Activated CD8-positive, alpha-beta T cell treated with anti-CD3 and anti-CD28 coated beads for 36 hours (primary cell): ENCODE data around the gene KPNA1. TPM values are rescaled to one million over a fixed set of nuclear protein-coding genes. Genes with fewer than 3 reads are reported as not detected.

Source experiments
- ATAC-seq: fragments of 200-7000 bp; cut with Tn5 transposase; one replicate; pipeline ENCODE4 v1.10.0; 2021; ENCODE audit warnings: mild to moderate bottlenecking, moderate library complexity
- CTCF ChIA-PET: fragments of 350-600 bp; sonication (Branson Sonifier 250); formaldehyde crosslinking; loops from one replicate; lab custom pipeline; 2021; ENCODE audit warnings: antibody characterized with exemption; lab: Charles Lee
- POLR2A ChIA-PET: fragments of 350-600 bp; sonication (Branson Sonifier 250); formaldehyde crosslinking; loops from one replicate; lab custom pipeline; 2021; ENCODE audit warnings: antibody characterized with exemption; lab: Charles Lee
- DNase-seq: peaks from one replicate; pipeline ENCODE4 v3.0.0-alpha.2; 2020
- H3K27ac Mint-ChIP-seq: one replicate; pipeline ENCODE4 v1.8.0; 2021; ENCODE audit warnings: mild to moderate bottlenecking, mixed read lengths
- H3K27me3 Mint-ChIP-seq: one replicate; pipeline ENCODE4 v1.8.0; 2021; ENCODE audit warnings: mixed read lengths
- H3K36me3 Mint-ChIP-seq: one replicate; pipeline ENCODE4 v1.8.0; 2021; ENCODE audit warnings: low read depth, mixed read lengths
- H3K4me1 Mint-ChIP-seq: one replicate; pipeline ENCODE4 v1.8.0; 2021; ENCODE audit warnings: low read depth, mixed read lengths
- H3K4me3 Mint-ChIP-seq: one replicate; pipeline ENCODE4 v1.8.0; 2021; ENCODE audit warnings: mild to moderate bottlenecking, moderate library complexity, mixed read lengths
- H3K9me3 Mint-ChIP-seq: one replicate; pipeline ENCODE4 v1.8.0; 2021; ENCODE audit warnings: mixed read lengths
- CTCF ChIP-seq: fragments of 200-600 bp; IDR thresholded peaks from one replicate; pipeline ENCODE4 v1.8.0; 2022; ENCODE audit warnings: antibody characterized with exemption, mild to moderate bottlenecking
- intact Hi-C: fragments of 100-400 bp; cut with micrococcal nuclease; formaldehyde crosslinking; loops from one replicate; pipeline ENCODE4 v1.10.0; 2022
- total RNA-seq, 2 experiments: library from RNA; stranded (reverse); gene quantifications; one replicate each; pipeline ENCODE4 v1.2.3, GENCODE V29; 2021

Gene KPNA1
- total RNA-seq, 2 experiments from 2014 or later = 46.6 to 47.4 TPM

DNA sequence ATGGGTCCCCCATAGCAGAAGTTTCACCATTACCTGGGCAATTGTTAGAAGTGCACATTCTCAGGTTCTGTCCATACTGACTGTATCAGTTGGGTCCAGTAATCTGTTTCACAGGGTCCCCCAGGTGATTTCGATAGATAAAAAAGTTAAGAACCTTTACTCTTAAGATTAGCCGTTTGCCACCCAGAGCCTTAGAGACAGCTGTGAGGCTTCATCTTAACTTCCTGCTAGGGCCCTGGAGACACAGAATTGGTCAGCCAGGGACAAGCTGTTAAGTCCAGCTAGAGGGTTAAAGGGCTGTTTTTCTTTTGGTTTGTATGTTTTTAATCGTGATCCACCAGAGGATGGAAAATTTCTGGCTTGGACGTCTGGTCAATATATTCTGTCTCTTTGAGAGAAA, 124.1 kb downstream of the KPNA1 start:
- no peak for TF ChIP-seq CTCF
- Mint-ChIP-seq H3K36me3 (peaks cover 49% of the 10 kb centered on the region), H3K27ac (no peak overlapping the region), H3K27me3 (no peaks in the 10 kb centered on the region), H3K9me3 (no peaks in the 10 kb centered on the region), H3K4me3 (no peak overlapping the region), H3K4me1 (peaks cover 54% of the 10 kb centered on the region)
- intact Hi-C loops = no loop called here
- DNase-seq (no peak), ATAC-seq (no peak)
- ChIA-PET POLR2A (no interaction called here), CTCF (interaction anchor here (1.4 to 2.1 kb wide), 3 partner anchors 25 to 288 kb away, joined by 3 to 11 read pairs (median 5); partner anchors contain the start of gene WDR5B)

DNA sequence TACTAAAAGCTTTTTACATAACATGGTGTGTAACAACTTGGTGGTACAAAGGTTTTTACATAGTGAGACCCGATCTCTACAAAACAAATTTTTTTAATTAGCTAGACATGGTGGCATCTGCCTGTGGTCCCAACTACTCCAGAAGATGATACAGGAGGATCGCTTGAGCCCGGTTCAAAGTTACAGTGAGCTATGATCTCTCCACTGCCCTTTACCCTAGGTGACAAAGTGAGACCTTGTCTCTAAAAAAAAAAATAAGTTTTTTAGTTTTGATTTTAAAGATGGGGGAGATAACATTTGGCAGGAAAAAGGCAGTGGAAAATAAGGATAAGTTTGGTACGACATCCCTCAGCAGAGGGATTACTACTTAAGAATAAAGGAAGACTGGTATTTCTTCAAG, 124.8 kb downstream of the KPNA1 start:
- CTCF ChIA-PET = interaction anchor here (0.9 to 2.1 kb wide), 5 partner anchors 26 to 289 kb away, joined by 3 to 11 read pairs (median 3); partner anchors contain the start of gene WDR5B
- no peak overlapping the region for H3K4me3 Mint-ChIP-seq
- peaks cover 50% of the 10 kb centered on the region for H3K4me1 Mint-ChIP-seq
- POLR2A ChIA-PET = interaction anchor here (1.0 kb wide), 1 partner anchor 26 kb away, joined by 3 read pairs; the partner anchor contains the start of gene WDR5B
- H3K9me3 Mint-ChIP-seq = no peaks in the 10 kb centered on the region
- H3K27ac Mint-ChIP-seq = peak overlapping the region; percentile 17
- peaks cover 49% of the 10 kb centered on the region for H3K36me3 Mint-ChIP-seq
- no peaks in the 10 kb centered on the region for H3K27me3 Mint-ChIP-seq
- DNase-seq = no peak
- intact Hi-C loops = loop anchor here (10.0 kb wide), 1 partner anchor 405 kb away; the partner anchor contains the start of genes HSPBAP1 and SLC49A4
- no peak for TF ChIP-seq CTCF
- no peak for ATAC-seq

- Mint-ChIP-seq H3K4me1 (peaks cover 45% of the 10 kb centered on the region), H3K36me3 (peaks cover 48% of the 10 kb centered on the region), H3K27ac (no peak overlapping the region), H3K4me3 (no peak overlapping the region), H3K9me3 (no peaks in the 10 kb centered on the region), H3K27me3 (no peaks in the 10 kb centered on the region)
- no peak for TF ChIP-seq CTCF
- ATAC-seq (no peak), DNase-seq (no peak)
- ChIA-PET CTCF (interaction anchor here (0.9 to 2.1 kb wide), 5 partner anchors 67 to 290 kb away, joined by 3 to 11 read pairs (median 3); no protein-coding TSS in a partner anchor), POLR2A (interaction anchor here (0.6 to 1.0 kb wide), 2 partner anchors 27 to 842 kb away, joined by 3 to 4 read pairs; partner anchors contain the start of gene WDR5B)
- intact Hi-C loops = loop anchor here (10.0 kb wide), 1 partner anchor 406 kb away; the partner anchor contains the start of genes HSPBAP1 and SLC49A4
Measured at GRCh38 chr3:122389197-122389596, 125.5 kb downstream of the KPNA1 start.

GRCh38 chr3:122387709-122388108, 127.0 kb downstream of the KPNA1 start:
- H3K36me3 Mint-ChIP-seq = peaks cover 44% of the 10 kb centered on the region

More at GRCh38 chr3:122387709-122388108, 127.0 kb downstream of the KPNA1 start:
- no peak for TF ChIP-seq CTCF
- Mint-ChIP-seq H3K27me3 (no peaks in the 10 kb centered on the region), H3K4me3 (no peak overlapping the region), H3K9me3 (no peaks in the 10 kb centered on the region), H3K4me1 (peaks cover 37% of the 10 kb centered on the region), H3K27ac (no peak overlapping the region)
- DNase-seq (no peak), ATAC-seq (no peak)
- CTCF ChIA-PET = no interaction called here
- POLR2A ChIA-PET = no interaction called here
- intact Hi-C loops = loop anchor here (10.0 kb wide), 1 partner anchor 407 kb away; the partner anchor contains the start of genes HSPBAP1 and SLC49A4
